ENCODE results near the gene FAM81B. TPM values are rescaled to one million over a fixed set of nuclear protein-coding genes. Genes with fewer than 3 reads are reported as not detected.

The FAM81B gene
- polyA plus RNA-seq, 1 experiment = not detected

GRCh38 chr5:95398989-95399388 lies 7.8 kb downstream of the FAM81B start:
- Histone ChIP-seq H3K27ac (ENCODE audit: low read depth, low read length) (no peak overlapping the region), H3K9me3 (ENCODE audit: control insufficient read depth, insufficient read depth, low read length) (no peaks in the 10 kb centered on the region), H3K27me3 (ENCODE audit: control insufficient read depth, insufficient read depth, low read length) (peaks cover 2% of the 10 kb centered on the region), H3K4me3 (ENCODE audit: low read depth, low read length) (no peak overlapping the region)
- DNase-seq (ENCODE audit: low read depth, low spot score) = no peak
- TF ChIP-seq CTCF (IDR thresholded peaks at IDR 0.05; ENCODE audit: low read depth, low read length) = no peak
- ChIA-PET CTCF (no interaction called here), POLR2A (no interaction called here)

- TF ChIP-seq CTCF (IDR thresholded peaks at IDR 0.05; ENCODE audit: low read depth, low read length) = no peak
- DNase-seq (ENCODE audit: low read depth, low spot score) = no peak
- Histone ChIP-seq H3K4me3 (ENCODE audit: low read depth, low read length) (no peak overlapping the region), H3K27ac (ENCODE audit: low read depth, low read length) (no peak overlapping the region), H3K9me3 (ENCODE audit: control insufficient read depth, insufficient read depth, low read length) (no peaks in the 10 kb centered on the region), H3K27me3 (ENCODE audit: control insufficient read depth, insufficient read depth, low read length) (peaks cover 3% of the 10 kb centered on the region)
- ChIA-PET POLR2A (no interaction called here), CTCF (no interaction called here)
These were observed 10.5 kb downstream of the FAM81B start for GRCh38 chr5:95401626-95402025.

GRCh38 chr5:95403996-95404395 lies 12.8 kb downstream of the FAM81B start:
- no peak for DNase-seq (ENCODE audit: low read depth, low spot score)
- Histone ChIP-seq H3K27ac (ENCODE audit: low read depth, low read length) (no peak overlapping the region), H3K4me3 (ENCODE audit: low read depth, low read length) (no peak overlapping the region), H3K27me3 (ENCODE audit: control insufficient read depth, insufficient read depth, low read length) (peaks cover 6% of the 10 kb centered on the region), H3K9me3 (ENCODE audit: control insufficient read depth, insufficient read depth, low read length) (no peaks in the 10 kb centered on the region)
- TF ChIP-seq CTCF (IDR thresholded peaks at IDR 0.05; ENCODE audit: low read depth, low read length) = no peak
- CTCF ChIA-PET = no interaction called here
- POLR2A ChIA-PET = no interaction called here

GRCh38 chr5:95406426-95407090 lies 15.4 kb downstream of the FAM81B start:
- Histone ChIP-seq H3K4me3 (ENCODE audit: low read depth, low read length) (no peak overlapping the region), H3K27me3 (ENCODE audit: control insufficient read depth, insufficient read depth, low read length) (peaks cover 4% of the 10 kb centered on the region), H3K27ac (ENCODE audit: low read depth, low read length) (no peak overlapping the region), H3K9me3 (ENCODE audit: control insufficient read depth, insufficient read depth, low read length) (no peaks in the 10 kb centered on the region)
- CTCF ChIA-PET = no interaction called here
- no peak for TF ChIP-seq CTCF (IDR thresholded peaks at IDR 0.05; ENCODE audit: low read depth, low read length)
- POLR2A ChIA-PET = no interaction called here
- no peak for DNase-seq (ENCODE audit: low read depth, low spot score)

- TF ChIP-seq CTCF (IDR thresholded peaks at IDR 0.05; ENCODE audit: low read depth, low read length) = no peak
- no peak overlapping the region for H3K4me3 ChIP-seq (ENCODE audit: low read depth, low read length)
- POLR2A ChIA-PET = no interaction called here
- H3K27me3 ChIP-seq (ENCODE audit: control insufficient read depth, insufficient read depth, low read length) = peaks cover 4% of the 10 kb centered on the region
- DNase-seq (ENCODE audit: low read depth, low spot score) = no peak
- H3K27ac ChIP-seq (ENCODE audit: low read depth, low read length) = no peak overlapping the region
- CTCF ChIA-PET = no interaction called here
- H3K9me3 ChIP-seq (ENCODE audit: control insufficient read depth, insufficient read depth, low read length) = no peaks in the 10 kb centered on the region
These were observed 19.1 kb downstream of the FAM81B start for GRCh38 chr5:95410279-95410678.

Data from AG04450 (cell line).